Measurements from ENCODE around the gene C6orf136.
A peak's percentile ranks its signal among the peaks of the same experiment; 100 is the strongest.

GRCh38 chr6:30617565-30618269 lies 29.2 kb upstream of the C6orf136 start, which contains the start of gene MRPS18B:
- TF ChIP-seq POLR2A (IDR thresholded peaks at IDR 0.05; ENCODE audit: low read length) (peak; percentile 55), GATA1 (IDR thresholded peaks at IDR 0.05; ENCODE audit: low read depth, low read length) (no peak)
